Panc1 (cell line): ENCODE data around the gene ROR1. TPM values are rescaled to one million over a fixed set of nuclear protein-coding genes. Genes with fewer than 3 reads are reported as not detected.

Experiments
- ATAC-seq: fragments of 200-7000 bp; cut with Tn5 transposase; 2 replicates; pipeline ENCODE4 v1.9.1; 2020; ENCODE audit warnings: mild to moderate bottlenecking, moderate library complexity
- BruUV-seq: library from RNA; stranded (reverse); fragments of 400-500 nt; replicated peaks from 2 replicates; lab custom pipeline; 2021; lab: Mats Ljungman, UMichigan
- CTCF ChIA-PET: fragments of 300-600 bp; sonication (Branson Sonifier 250); formaldehyde crosslinking; loops from one replicate; lab custom pipeline; 2022; ENCODE audit warnings: antibody characterized with exemption; lab: Charles Lee
- POLR2A ChIA-PET: fragments of 300-600 bp; sonication (Branson Sonifier 250); formaldehyde crosslinking; loops from one replicate; lab custom pipeline; 2022; ENCODE audit warnings: antibody characterized with exemption; lab: Charles Lee
- DNase-seq: peaks from one replicate; pipeline ENCODE4 v3.0.0-alpha.2; 2010; ENCODE audit warnings: low read depth, low spot score
- H3K27ac ChIP-seq: 2 replicates; pipeline ENCODE4 v1.5.1; 2011; ENCODE audit warnings: mild to moderate bottlenecking, low read length, inconsistent platforms
- H3K27me3 ChIP-seq: fragments of 200-500 bp; sonication (Bioruptor generic); 2 replicates; pipeline ENCODE4 v1.6.0; 2014; ENCODE audit warnings: low read length, inconsistent platforms; ENCODE audit not compliant: control insufficient read depth, insufficient read depth
- H3K36me3 ChIP-seq: fragments of 200-500 bp; sonication (Bioruptor generic); 2 replicates; pipeline ENCODE4 v1.5.1; 2014; ENCODE audit warnings: inconsistent platforms, mild to moderate bottlenecking, low read length, moderate library complexity; ENCODE audit not compliant: control insufficient read depth, insufficient read depth
- H3K4me1 ChIP-seq: 2 replicates; pipeline ENCODE4 v1.5.1; 2011; ENCODE audit warnings: inconsistent platforms, mild to moderate bottlenecking, low read length, moderate library complexity; ENCODE audit not compliant: control insufficient read depth, insufficient read depth
- H3K4me3 ChIP-seq, 2 experiments: 2 replicates each; pipeline ENCODE4 v1.5.1; 2011 to 2012; ENCODE audit warnings: low read depth in 2 of 2, low read length in 2 of 2, mild to moderate bottlenecking in 2 of 2, inconsistent platforms in 1 of 2, moderate library complexity in 1 of 2
- H3K9me3 ChIP-seq: fragments of 200-500 bp; sonication (Bioruptor generic); 2 replicates; pipeline ENCODE4 v1.5.1; 2014; ENCODE audit warnings: low read depth, mild to moderate bottlenecking, inconsistent platforms, low read length, moderate library complexity; ENCODE audit not compliant: control insufficient read depth, insufficient read depth
- POLR2AphosphoS5 ChIP-seq: IDR thresholded peaks from 2 replicates; pipeline ENCODE4 v1.6.1; 2012; ENCODE audit warnings: mild to moderate bottlenecking, low read depth, low read length, moderate library complexity
- SIN3A ChIP-seq: IDR thresholded peaks from 2 replicates; pipeline ENCODE4 v1.6.1; 2012; ENCODE audit warnings: low read depth, mild to moderate bottlenecking, low read length, moderate library complexity, borderline replicate concordance; ENCODE audit not compliant: insufficient read depth
- TCF7L2 ChIP-seq: IDR thresholded peaks from 2 replicates; pipeline ENCODE4 v1.6.1; 2011; ENCODE audit warnings: mild to moderate bottlenecking, low read depth, low read length, inconsistent platforms
- in situ Hi-C: cut with HindIII; loops from 2 replicates; pipeline ENCODE4 v1.10.0; 2016; ENCODE audit warnings: low sequenced_read_pairs, low pct_unique_long_range_greater_than_20kb
- intact Hi-C: fragments of 100-400 bp; cut with micrococcal nuclease; formaldehyde crosslinking; loops from one replicate; pipeline ENCODE4 v1.10.0; 2022; ENCODE audit not compliant: unreplicated experiment
- total RNA-seq: library from RNA; stranded (reverse); gene quantifications from one replicate; pipeline ENCODE4 v1.2.1, GENCODE V29; 2021; ENCODE audit not compliant: unreplicated experiment
- TF ChIP-seq, protein P1 (sequence below): fragments of 450-650 bp; IDR thresholded peaks from 2 replicates; pipeline ENCODE4 v1.5.1; 2017; ENCODE audit warnings: mild to moderate bottlenecking
- TF ChIP-seq, protein P2 (sequence below), 2 experiments: IDR thresholded peaks; 2 replicates each; pipeline ENCODE4 v1.6.1; 2011 to 2012; ENCODE audit warnings: low read depth in 2 of 2, control low read depth in 1 of 2, low read length in 1 of 2, mild to moderate bottlenecking in 1 of 2, moderate library complexity in 1 of 2; ENCODE audit not compliant: insufficient read depth in 1 of 2

The ROR1 gene
- total RNA-seq, 1 experiment from 2014 or later, result 19.3 TPM

DNA sequence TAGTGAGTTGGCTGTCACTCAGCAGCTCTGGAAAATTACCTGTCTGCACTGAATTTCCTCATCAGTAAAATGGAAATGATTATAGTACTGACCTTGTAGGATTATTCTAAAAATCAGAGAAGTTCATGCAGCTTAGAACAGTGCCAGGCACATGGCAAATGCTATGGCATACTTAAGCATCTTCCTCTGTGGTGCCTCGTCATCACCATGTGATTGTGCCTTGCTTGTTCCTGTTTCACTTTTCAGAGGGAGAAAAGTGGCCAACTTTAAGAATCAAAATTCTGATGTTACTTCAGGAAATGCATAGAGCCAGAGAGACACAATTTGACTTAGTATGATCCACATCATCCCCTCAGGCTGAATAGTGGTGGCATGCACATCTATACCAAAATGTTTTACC is 203.6 kb downstream of the ROR1 start:
- ChIA-PET POLR2A (no interaction called here), CTCF (no interaction called here)
- Histone ChIP-seq H3K27ac (no peak overlapping the region), H3K27me3 (no peaks in the 10 kb centered on the region), H3K9me3 (no peaks in the 10 kb centered on the region), H3K36me3 (no peaks in the 10 kb centered on the region), H3K4me1 (no peaks in the 10 kb centered on the region; the same call in 1 of the 2 replicates), H3K4me3 (no peak overlapping the region)
- no peak for DNase-seq
- no peak for ATAC-seq
- in situ Hi-C loops (no loop called here), intact Hi-C loops (no loop called here)
- no TSS peak for BruUV-seq
- TF ChIP-seq TCF7L2 (no peak), POLR2AphosphoS5 (no peak), SIN3A (no peak)
- TF ChIP-seq, protein P1, sequence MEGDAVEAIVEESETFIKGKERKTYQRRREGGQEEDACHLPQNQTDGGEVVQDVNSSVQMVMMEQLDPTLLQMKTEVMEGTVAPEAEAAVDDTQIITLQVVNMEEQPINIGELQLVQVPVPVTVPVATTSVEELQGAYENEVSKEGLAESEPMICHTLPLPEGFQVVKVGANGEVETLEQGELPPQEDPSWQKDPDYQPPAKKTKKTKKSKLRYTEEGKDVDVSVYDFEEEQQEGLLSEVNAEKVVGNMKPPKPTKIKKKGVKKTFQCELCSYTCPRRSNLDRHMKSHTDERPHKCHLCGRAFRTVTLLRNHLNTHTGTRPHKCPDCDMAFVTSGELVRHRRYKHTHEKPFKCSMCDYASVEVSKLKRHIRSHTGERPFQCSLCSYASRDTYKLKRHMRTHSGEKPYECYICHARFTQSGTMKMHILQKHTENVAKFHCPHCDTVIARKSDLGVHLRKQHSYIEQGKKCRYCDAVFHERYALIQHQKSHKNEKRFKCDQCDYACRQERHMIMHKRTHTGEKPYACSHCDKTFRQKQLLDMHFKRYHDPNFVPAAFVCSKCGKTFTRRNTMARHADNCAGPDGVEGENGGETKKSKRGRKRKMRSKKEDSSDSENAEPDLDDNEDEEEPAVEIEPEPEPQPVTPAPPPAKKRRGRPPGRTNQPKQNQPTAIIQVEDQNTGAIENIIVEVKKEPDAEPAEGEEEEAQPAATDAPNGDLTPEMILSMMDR, result no peak
- TF ChIP-seq, protein P2, sequence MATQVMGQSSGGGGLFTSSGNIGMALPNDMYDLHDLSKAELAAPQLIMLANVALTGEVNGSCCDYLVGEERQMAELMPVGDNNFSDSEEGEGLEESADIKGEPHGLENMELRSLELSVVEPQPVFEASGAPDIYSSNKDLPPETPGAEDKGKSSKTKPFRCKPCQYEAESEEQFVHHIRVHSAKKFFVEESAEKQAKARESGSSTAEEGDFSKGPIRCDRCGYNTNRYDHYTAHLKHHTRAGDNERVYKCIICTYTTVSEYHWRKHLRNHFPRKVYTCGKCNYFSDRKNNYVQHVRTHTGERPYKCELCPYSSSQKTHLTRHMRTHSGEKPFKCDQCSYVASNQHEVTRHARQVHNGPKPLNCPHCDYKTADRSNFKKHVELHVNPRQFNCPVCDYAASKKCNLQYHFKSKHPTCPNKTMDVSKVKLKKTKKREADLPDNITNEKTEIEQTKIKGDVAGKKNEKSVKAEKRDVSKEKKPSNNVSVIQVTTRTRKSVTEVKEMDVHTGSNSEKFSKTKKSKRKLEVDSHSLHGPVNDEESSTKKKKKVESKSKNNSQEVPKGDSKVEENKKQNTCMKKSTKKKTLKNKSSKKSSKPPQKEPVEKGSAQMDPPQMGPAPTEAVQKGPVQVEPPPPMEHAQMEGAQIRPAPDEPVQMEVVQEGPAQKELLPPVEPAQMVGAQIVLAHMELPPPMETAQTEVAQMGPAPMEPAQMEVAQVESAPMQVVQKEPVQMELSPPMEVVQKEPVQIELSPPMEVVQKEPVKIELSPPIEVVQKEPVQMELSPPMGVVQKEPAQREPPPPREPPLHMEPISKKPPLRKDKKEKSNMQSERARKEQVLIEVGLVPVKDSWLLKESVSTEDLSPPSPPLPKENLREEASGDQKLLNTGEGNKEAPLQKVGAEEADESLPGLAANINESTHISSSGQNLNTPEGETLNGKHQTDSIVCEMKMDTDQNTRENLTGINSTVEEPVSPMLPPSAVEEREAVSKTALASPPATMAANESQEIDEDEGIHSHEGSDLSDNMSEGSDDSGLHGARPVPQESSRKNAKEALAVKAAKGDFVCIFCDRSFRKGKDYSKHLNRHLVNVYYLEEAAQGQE (IDR thresholded peaks at IDR 0.05; ENCODE audit: insufficient read depth in 1 of 2, low read depth in 2 of 2, low read length in 1 of 2), result no peak

DNA sequence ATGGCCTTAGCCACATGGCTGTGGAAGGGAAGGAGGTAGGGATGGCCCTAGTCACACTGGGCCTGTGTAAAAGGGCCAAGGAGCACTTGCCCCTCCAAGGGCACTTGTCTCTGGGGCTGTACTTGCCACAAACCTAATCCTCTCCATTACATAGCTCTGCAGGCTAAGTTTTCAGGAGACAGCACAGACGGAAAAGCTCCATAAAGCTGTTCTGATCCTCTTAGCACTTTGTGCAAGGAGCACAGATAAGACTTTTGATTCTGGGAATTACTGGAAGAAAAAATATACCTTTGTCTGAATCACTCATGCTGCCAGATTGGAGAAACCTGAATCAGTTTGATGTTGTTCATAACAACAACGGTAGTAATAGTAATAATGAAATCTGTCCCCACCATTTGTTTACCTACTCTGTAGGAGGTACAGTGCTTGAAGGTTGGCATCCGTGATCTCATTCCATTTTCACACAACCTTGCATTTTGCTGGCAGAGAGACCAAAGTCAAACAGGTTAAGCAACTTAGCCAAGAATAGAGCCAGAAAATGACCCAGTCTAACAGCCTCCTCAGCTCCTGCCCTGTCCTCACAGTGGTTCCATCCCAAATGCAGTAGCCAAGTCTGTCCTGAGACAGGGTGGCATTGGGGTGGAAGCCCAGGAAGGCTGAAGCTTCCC is 207.1 kb downstream of the ROR1 start:
- POLR2A ChIA-PET, result no interaction called here
- intact Hi-C loops (no loop called here), in situ Hi-C loops (no loop called here)
- BruUV-seq, result no TSS peak
- no peaks in the 10 kb centered on the region for H3K36me3 ChIP-seq
- no peaks in the 10 kb centered on the region for H3K27me3 ChIP-seq
- H3K9me3 ChIP-seq, result no peaks in the 10 kb centered on the region
- no peak overlapping the region for H3K27ac ChIP-seq
- TF ChIP-seq, protein P2 (IDR thresholded peaks at IDR 0.05; ENCODE audit: insufficient read depth in 1 of 2, low read depth in 2 of 2, low read length in 1 of 2), result no peak
- TF ChIP-seq POLR2AphosphoS5, result no peak
- TF ChIP-seq, protein P1, result no peak
- no peak for TF ChIP-seq TCF7L2
- TF ChIP-seq SIN3A, result no peak
- no peak for ATAC-seq
- H3K4me1 ChIP-seq, result peaks cover 12% of the 10 kb centered on the region; the same call in 1 of the 2 replicates
- DNase-seq, result no peak
- no peak overlapping the region for H3K4me3 ChIP-seq
- CTCF ChIA-PET, result no interaction called here
